Gastrocnemius medialis (tissue), 4 donors: ENCODE measurements around the gene M6PR. TPM values are rescaled to one million over a fixed set of nuclear protein-coding genes. Genes with fewer than 3 reads are reported as not detected.
"Not testable (repeated sequence)": the region's sequence is repeated elsewhere in the genome, so short reads cannot be mapped to it uniquely, and the experiment has no call there.

Experiments used
- ATAC-seq, 2 donors: fragments of 150-250 bp; one replicate each; pipeline ENCODE4 v1.9.1; 2016
- DNase-seq, 2 donors: peaks; one replicate each; pipeline ENCODE4 v3.0.0-alpha.2; 2019
- H3K27ac ChIP-seq, 4 donors: fragments of 200-600 bp; sonication (generic); 1 replicate in 1 of 4; 2 replicates in 3 of 4; pipeline ENCODE4 v1.5.1; 2016 to 2018; ENCODE audit warnings: mild to moderate bottlenecking in 2 of 4, moderate library complexity in 1 of 4
- H3K27me3 ChIP-seq, 3 donors: fragments of 200-600 bp; sonication (generic) in 2 of 3; 1 replicate in 1 of 3; 2 replicates in 2 of 3; pipeline versions ENCODE4 v1.5.1 to v1.6.0; 2016 to 2019; ENCODE audit warnings: mild to moderate bottlenecking in 1 of 3, moderate library complexity in 1 of 3
- H3K36me3 ChIP-seq, 2 donors: fragments of 200-600 bp; sonication (generic) in 1 of 2; one replicate each; pipeline ENCODE4 v1.5.1; 2017 to 2018
- H3K4me1 ChIP-seq, 2 donors: fragments of 200-600 bp; sonication (generic) in 1 of 2; one replicate each; pipeline ENCODE4 v1.5.1; 2016 to 2017; ENCODE audit warnings: mild to moderate bottlenecking in 2 of 2
- H3K4me3 ChIP-seq, 4 donors: fragments of 200-600 bp; sonication (generic) in 3 of 4; 1 replicate in 1 of 4; 2 replicates in 3 of 4; pipeline ENCODE4 v1.5.1; 2016 to 2019; ENCODE audit warnings: mild to moderate bottlenecking in 2 of 4
- H3K9me3 ChIP-seq, 3 donors: fragments of 200-600 bp; sonication (generic) in 2 of 3; 1 replicate in 1 of 3; 2 replicates in 2 of 3; pipeline ENCODE4 v1.5.1; 2016 to 2019
- POLR2A ChIP-seq, 2 donors: fragments of 450-650 bp; IDR thresholded peaks; one replicate each; pipeline ENCODE4 v1.6.1; 2017; ENCODE audit warnings: antibody characterized with exemption in 2 of 2, mild to moderate bottlenecking in 2 of 2, moderate library complexity in 2 of 2
- in situ Hi-C, 4 donors: fragments of 200-750 bp; cut with MboI; loops; one replicate each; pipeline versions ENCODE4 v1.15.0 to v1.8.0; 2017; ENCODE audit warnings: low sequenced_read_pairs in 4 of 4
- intact Hi-C: fragments of 100-400 bp; cut with DNase I; formaldehyde crosslinking; loops from one replicate; pipeline ENCODE4 v1.15.1; 2023; ENCODE audit warnings: low total_unique reads
- total RNA-seq, 4 donors: library from RNA; depleted of rRNA; stranded (reverse); fragments of >200 nt; gene quantifications; one replicate each; pipeline versions ENCODE4 v1.1.0 to v1.2.3, GENCODE V29; 2016
- TF ChIP-seq, protein P1 (sequence below), 5 experiments: fragments of 450-650 bp in 3 of 5; fragments of 200-600 bp in 2 of 5; sonication (generic) in 2 of 5; IDR thresholded peaks in 4 of 5; conservative IDR thresholded peaks in 1 of 5; 1 replicate in 4 of 5; 2 replicates in 1 of 5; pipeline ENCODE4 v1.5.1; 2016 to 2019; ENCODE audit warnings: antibody characterized with exemption in 5 of 5, mild to moderate bottlenecking in 3 of 5, moderate library complexity in 3 of 5

Gene M6PR
- total RNA-seq, 4 donors from 2014 or later = 46.6 to 75.3 (median 66.0) TPM

DNA sequence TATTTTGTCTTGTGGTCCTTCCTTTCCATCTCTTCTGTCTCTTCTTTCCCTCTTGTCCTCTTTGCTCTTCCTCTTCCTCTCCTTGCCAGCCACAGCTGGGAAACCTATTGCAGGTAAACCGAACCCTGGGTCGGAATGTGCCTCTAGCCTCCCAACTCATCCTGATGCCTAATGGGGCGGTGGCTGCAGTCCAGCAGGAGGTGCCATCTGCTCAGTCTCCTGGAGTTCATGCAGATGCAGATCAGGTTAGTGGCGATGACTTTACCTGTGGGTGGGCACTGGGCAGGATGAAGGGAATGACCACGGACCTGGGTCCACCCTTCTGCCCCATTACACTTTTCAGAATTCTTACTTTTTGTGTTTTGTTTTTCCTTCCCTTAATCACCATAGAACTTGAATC, 26.9 kb downstream of the M6PR start:
- no peaks in the 10 kb centered on the region for H3K9me3 ChIP-seq
- no peak for DNase-seq
- peaks cover 0 to 20% of the 10 kb centered on the region in 2 donors for H3K36me3 ChIP-seq
- no peak for ATAC-seq
- intact Hi-C loops = no loop called here
- in situ Hi-C loops = no loop called here
- H3K27ac ChIP-seq = no peak overlapping the region
- no peak overlapping the region for H3K4me3 ChIP-seq
- TF ChIP-seq, protein P1, sequence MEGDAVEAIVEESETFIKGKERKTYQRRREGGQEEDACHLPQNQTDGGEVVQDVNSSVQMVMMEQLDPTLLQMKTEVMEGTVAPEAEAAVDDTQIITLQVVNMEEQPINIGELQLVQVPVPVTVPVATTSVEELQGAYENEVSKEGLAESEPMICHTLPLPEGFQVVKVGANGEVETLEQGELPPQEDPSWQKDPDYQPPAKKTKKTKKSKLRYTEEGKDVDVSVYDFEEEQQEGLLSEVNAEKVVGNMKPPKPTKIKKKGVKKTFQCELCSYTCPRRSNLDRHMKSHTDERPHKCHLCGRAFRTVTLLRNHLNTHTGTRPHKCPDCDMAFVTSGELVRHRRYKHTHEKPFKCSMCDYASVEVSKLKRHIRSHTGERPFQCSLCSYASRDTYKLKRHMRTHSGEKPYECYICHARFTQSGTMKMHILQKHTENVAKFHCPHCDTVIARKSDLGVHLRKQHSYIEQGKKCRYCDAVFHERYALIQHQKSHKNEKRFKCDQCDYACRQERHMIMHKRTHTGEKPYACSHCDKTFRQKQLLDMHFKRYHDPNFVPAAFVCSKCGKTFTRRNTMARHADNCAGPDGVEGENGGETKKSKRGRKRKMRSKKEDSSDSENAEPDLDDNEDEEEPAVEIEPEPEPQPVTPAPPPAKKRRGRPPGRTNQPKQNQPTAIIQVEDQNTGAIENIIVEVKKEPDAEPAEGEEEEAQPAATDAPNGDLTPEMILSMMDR (IDR thresholded peaks at IDR 0.05 in 4 of 5, conservative IDR thresholded peaks at IDR 0.05 in 1 of 5) = no peak
- no peak for TF ChIP-seq POLR2A (IDR thresholded peaks at IDR 0.05)
- H3K27me3 ChIP-seq = no peaks in the 10 kb centered on the region
- H3K4me1 ChIP-seq = no peaks in the 10 kb centered on the region

DNA sequence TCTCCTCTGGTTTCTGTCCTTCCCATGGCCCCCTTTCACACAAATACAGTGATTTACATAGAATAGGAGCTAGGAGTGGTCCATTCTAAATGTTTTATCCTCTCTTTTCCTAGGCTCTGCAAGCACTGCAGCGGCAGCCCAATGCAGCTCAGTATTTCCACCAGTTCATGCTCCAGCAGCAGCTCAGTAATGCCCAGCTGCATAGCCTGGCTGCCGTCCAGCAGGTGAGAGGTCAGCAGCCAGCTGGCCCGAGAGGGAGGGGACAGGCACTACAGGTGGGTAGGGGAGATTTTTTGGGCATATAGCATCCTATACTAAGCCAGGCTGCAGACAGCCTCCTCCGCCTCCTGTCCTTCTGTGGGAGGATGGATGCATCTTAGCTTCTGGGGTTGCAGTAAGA, 29.8 kb downstream of the M6PR start:
- intact Hi-C loops, H3K9me3 ChIP-seq, H3K27ac ChIP-seq, DNase-seq, H3K4me1 ChIP-seq, H3K27me3 ChIP-seq, H3K4me3 ChIP-seq, in situ Hi-C loops, ATAC-seq: not testable (repeated sequence)
- H3K36me3 ChIP-seq = peaks cover 0 to 20% of the 10 kb centered on the region in 2 donors

DNA sequence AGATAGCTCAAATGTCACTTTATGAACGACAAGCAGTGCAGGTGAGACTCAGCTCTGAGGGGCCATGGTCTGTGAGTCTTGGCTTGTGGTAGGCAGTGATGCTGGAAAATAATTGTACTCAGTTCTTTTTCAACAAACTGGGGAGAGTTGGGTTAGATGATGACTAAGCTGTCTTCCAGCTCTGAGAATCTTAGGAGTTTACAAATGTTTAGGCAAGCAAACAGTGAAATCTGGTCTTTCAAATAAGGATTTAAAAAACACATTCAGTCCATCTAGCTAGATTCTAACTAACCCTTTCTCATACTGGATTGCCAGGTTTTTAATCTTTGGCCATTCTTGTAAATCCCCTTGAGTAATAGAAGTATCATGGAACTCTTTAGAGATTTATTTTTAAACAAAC, 31.7 kb downstream of the M6PR start:
- Histone ChIP-seq H3K36me3 (peaks cover 0 to 20% of the 10 kb centered on the region in 2 donors), H3K9me3 (no peaks in the 10 kb centered on the region), H3K4me3 (no peak overlapping the region), H3K27ac (no peak overlapping the region), H3K4me1 (peaks cover 7 to 13% of the 10 kb centered on the region in 2 donors), H3K27me3 (no peaks in the 10 kb centered on the region)
- no peak for TF ChIP-seq POLR2A (IDR thresholded peaks at IDR 0.05)
- TF ChIP-seq, protein P1 (IDR thresholded peaks at IDR 0.05 in 4 of 5, conservative IDR thresholded peaks at IDR 0.05 in 1 of 5) = no peak
- in situ Hi-C loops (no loop called here), intact Hi-C loops (no loop called here)
- DNase-seq = no peak
- ATAC-seq = no peak

DNA sequence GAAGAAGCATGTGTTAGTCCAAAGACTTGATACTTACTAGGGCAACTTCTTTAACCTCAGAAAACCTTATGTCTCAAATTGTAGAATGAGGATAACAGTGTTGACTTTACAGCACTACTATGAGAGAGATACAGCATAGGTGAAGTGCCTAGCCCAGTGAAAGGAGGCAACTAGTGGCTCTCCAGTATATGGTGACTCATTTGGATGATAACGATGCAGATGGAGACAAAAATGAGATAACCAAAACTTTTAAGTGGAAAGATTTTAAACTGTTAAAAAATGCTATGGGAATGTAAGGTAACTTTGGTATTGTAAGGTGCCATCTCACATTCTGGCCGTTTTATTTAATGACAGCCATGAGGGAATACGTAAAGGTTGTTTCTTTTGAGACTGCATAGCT, 32.4 kb downstream of the M6PR start:
- DNase-seq (no peak), ATAC-seq (no peak)
- H3K27ac ChIP-seq = no peak overlapping the region
- no peaks in the 10 kb centered on the region for H3K27me3 ChIP-seq
- H3K4me1 ChIP-seq = peaks cover 7 to 13% of the 10 kb centered on the region in 2 donors
- intact Hi-C loops (no loop called here), in situ Hi-C loops (no loop called here)
- H3K9me3 ChIP-seq = no peaks in the 10 kb centered on the region
- H3K36me3 ChIP-seq = peaks cover 0 to 20% of the 10 kb centered on the region in 2 donors
- H3K4me3 ChIP-seq = no peak overlapping the region
- TF ChIP-seq POLR2A (IDR thresholded peaks at IDR 0.05) = no peak
- TF ChIP-seq, protein P1 (IDR thresholded peaks at IDR 0.05 in 4 of 5, conservative IDR thresholded peaks at IDR 0.05 in 1 of 5) = no peak

DNA sequence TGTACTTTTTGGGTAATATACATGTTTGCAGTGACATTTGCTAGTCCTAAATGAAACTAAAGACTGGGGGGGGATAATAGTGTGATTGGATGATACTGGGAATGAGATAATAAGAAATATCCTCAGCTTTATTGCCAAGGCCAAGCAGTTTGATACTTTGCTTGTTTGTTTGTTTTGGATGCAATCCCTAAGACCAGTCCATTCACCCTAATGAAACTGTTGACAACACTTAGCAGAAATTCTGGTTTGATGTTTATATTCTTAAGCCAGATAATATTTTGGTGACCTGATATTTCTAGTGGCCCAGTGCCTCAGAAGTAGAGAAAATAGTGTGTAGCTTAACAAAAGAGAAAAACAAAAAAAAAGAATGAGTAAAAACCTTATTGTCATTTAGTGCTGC, 33.3 kb downstream of the M6PR start:
- TF ChIP-seq, protein P1 (IDR thresholded peaks at IDR 0.05 in 4 of 5, conservative IDR thresholded peaks at IDR 0.05 in 1 of 5) = no peak
- no peak for TF ChIP-seq POLR2A (IDR thresholded peaks at IDR 0.05)
- in situ Hi-C loops = no loop called here
- H3K9me3 ChIP-seq = no peaks in the 10 kb centered on the region

More for the DNA sequence above, 33.3 kb downstream of the M6PR start:
- Histone ChIP-seq H3K27ac (no peak overlapping the region), H3K4me1 (peaks cover 7 to 13% of the 10 kb centered on the region in 2 donors), H3K36me3 (peaks cover 0 to 13% of the 10 kb centered on the region in 2 donors), H3K4me3 (no peak overlapping the region), H3K27me3 (no peaks in the 10 kb centered on the region)
- intact Hi-C loops = no loop called here
- no peak for ATAC-seq
- no peak for DNase-seq
